ENCODE measurements around the gene ZP1. TPM values are rescaled to one million over a fixed set of nuclear protein-coding genes. Genes with fewer than 3 reads are reported as not detected.

ZP1 gene
- polyA plus RNA-seq, 1 experiment, result 0.36 TPM

- Histone ChIP-seq H3K27me3 (ENCODE audit: control insufficient read depth, insufficient read depth, low read length) (peaks cover 6% of the 10 kb centered on the region; the same call in 1 of the 2 replicates), H3K4me3 (ENCODE audit: low read depth, low read length) (no peak overlapping the region), H3K36me3 (ENCODE audit: control insufficient read depth, insufficient read depth, low read length) (no peaks in the 10 kb centered on the region)
- no peak for DNase-seq (ENCODE audit: low read depth)
- TF ChIP-seq, protein P1, sequence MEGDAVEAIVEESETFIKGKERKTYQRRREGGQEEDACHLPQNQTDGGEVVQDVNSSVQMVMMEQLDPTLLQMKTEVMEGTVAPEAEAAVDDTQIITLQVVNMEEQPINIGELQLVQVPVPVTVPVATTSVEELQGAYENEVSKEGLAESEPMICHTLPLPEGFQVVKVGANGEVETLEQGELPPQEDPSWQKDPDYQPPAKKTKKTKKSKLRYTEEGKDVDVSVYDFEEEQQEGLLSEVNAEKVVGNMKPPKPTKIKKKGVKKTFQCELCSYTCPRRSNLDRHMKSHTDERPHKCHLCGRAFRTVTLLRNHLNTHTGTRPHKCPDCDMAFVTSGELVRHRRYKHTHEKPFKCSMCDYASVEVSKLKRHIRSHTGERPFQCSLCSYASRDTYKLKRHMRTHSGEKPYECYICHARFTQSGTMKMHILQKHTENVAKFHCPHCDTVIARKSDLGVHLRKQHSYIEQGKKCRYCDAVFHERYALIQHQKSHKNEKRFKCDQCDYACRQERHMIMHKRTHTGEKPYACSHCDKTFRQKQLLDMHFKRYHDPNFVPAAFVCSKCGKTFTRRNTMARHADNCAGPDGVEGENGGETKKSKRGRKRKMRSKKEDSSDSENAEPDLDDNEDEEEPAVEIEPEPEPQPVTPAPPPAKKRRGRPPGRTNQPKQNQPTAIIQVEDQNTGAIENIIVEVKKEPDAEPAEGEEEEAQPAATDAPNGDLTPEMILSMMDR (IDR thresholded peaks at IDR 0.05; ENCODE audit: insufficient read depth, low read depth, low read length), result no peak
- CTCF ChIA-PET, result interaction anchor here (1.0 to 29.2 kb wide), 2 partner anchors 12 to 59 kb away, joined by 4 to 716 read pairs; partner anchors contain the start of gene PRPF19
- POLR2A ChIA-PET, result no interaction called here
Observed at GRCh38 chr11:60834742-60835533, 32.4 kb upstream of the ZP1 start.

DNA sequence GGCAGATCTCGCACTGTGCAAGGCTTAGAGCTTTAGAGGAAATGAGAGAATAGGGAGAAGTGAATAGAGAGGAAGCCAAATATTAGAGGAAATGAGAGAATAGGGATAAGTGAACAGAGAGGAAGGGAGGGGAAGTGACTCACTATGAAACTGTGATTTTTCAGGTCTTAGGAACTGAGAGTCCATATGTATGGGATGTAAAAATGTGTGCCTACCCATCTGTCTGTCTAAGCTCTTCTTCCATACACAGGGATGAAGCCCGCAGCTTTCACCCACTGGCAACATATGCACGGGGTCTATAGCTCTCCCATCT is 31.9 kb upstream of the ZP1 start:
- no peak for DNase-seq (ENCODE audit: low read depth)
- POLR2A ChIA-PET, result no interaction called here
- H3K36me3 ChIP-seq (ENCODE audit: control insufficient read depth, insufficient read depth, low read length), result no peaks in the 10 kb centered on the region

GRCh38 chr11:60836866-60837515 is 30.4 kb upstream of the ZP1 start:
- POLR2A ChIA-PET, result no interaction called here
- CTCF ChIA-PET, result interaction anchor here (0.6 to 29.2 kb wide), 6 partner anchors 10 to 310 kb away, joined by 3 to 716 read pairs (median 3); partner anchors contain the start of gene PRPF19
- Histone ChIP-seq H3K4me3 (ENCODE audit: low read depth, low read length) (no peak overlapping the region), H3K27me3 (ENCODE audit: control insufficient read depth, insufficient read depth, low read length) (peaks cover 6% of the 10 kb centered on the region; the same call in 1 of the 2 replicates), H3K36me3 (ENCODE audit: control insufficient read depth, insufficient read depth, low read length) (no peaks in the 10 kb centered on the region)
- DNase-seq (ENCODE audit: low read depth), result no peak
- TF ChIP-seq, protein P1 (IDR thresholded peaks at IDR 0.05; ENCODE audit: insufficient read depth, low read depth, low read length), result no peak

More for the DNA sequence above, 31.9 kb upstream of the ZP1 start:
- TF ChIP-seq, protein P1 (IDR thresholded peaks at IDR 0.05; ENCODE audit: insufficient read depth, low read depth, low read length), result no peak
- CTCF ChIA-PET, result interaction anchor here (29.2 kb wide), 1 partner anchor 58 kb away, joined by 716 read pairs; the partner anchor contains the start of gene PRPF19
- no peak overlapping the region for H3K4me3 ChIP-seq (ENCODE audit: low read depth, low read length)
- H3K27me3 ChIP-seq (ENCODE audit: control insufficient read depth, insufficient read depth, low read length), result peaks cover 6% of the 10 kb centered on the region; the same call in 1 of the 2 replicates

DNA sequence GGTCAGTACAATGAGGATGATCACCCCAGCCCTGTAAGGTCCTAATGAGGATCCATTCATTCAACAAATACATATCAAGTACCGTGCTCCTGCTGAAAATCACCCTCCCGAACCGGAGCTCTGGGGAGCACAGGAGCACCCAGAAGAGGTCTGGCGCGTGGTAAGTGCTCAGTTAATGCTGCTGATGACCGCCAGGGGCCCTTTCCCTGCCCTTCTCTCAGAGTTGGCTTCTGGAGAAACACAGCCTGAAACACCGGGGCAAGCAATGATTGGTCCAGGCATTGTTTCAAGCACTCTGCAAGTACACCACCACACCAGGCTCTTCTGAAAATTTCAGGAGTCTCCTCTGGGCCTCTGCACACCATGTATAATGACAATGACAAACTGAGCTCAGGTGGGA is 29.2 kb upstream of the ZP1 start:
- CTCF ChIA-PET, result interaction anchor here (0.6 to 29.2 kb wide), 5 partner anchors 11 to 82 kb away, joined by 3 to 716 read pairs (median 3); partner anchors contain the start of gene PRPF19
- peaks cover 6% of the 10 kb centered on the region; the same call in 1 of the 2 replicates for H3K27me3 ChIP-seq (ENCODE audit: control insufficient read depth, insufficient read depth, low read length)
- POLR2A ChIA-PET, result no interaction called here
- H3K4me3 ChIP-seq (ENCODE audit: low read depth, low read length), result no peak overlapping the region
- DNase-seq (ENCODE audit: low read depth), result no peak
- no peaks in the 10 kb centered on the region for H3K36me3 ChIP-seq (ENCODE audit: control insufficient read depth, insufficient read depth, low read length)
- TF ChIP-seq, protein P1 (IDR thresholded peaks at IDR 0.05; ENCODE audit: insufficient read depth, low read depth, low read length), result peak; percentile 35; the same call in 1 of the 2 replicates

Measured in BJ (cell line).